ENCODE measurements around the gene UGT2A2.

The UGT2A2 gene

GRCh38 chr4:69568787-69569186, 70.7 kb downstream of the UGT2A2 start:
- DNase-seq = no peak

GRCh38 chr4:69563424-69563823, 76.0 kb downstream of the UGT2A2 start:
- no peak for DNase-seq

GRCh38 chr4:69549651-69550050, 89.8 kb downstream of the UGT2A2 start:
- DNase-seq = no peak

- no peak for DNase-seq
Measured at GRCh38 chr4:69546134-69546765, 93.2 kb downstream of the UGT2A2 start.

Data from activated effector memory CD4-positive, alpha-beta T cell treated with Interleukin-2 at 50 U/mL for 16 hours (primary cell).